Breast epithelium (tissue), 3 donors: ENCODE data around the gene ZNF665.

Experiments used
- CTCF ChIP-seq, 3 donors: fragments of 450-650 bp; IDR thresholded peaks; one replicate each; pipeline ENCODE4 v1.5.1; 2016 to 2017; ENCODE audit warnings: antibody characterized with exemption in 3 of 3, mild to moderate bottlenecking in 3 of 3, moderate library complexity in 3 of 3
- POLR2AphosphoS5 ChIP-seq, 3 donors: sonication (generic); formaldehyde crosslinking; IDR thresholded peaks; one replicate each; pipeline ENCODE4 v1.6.1; 2017; ENCODE audit warnings: antibody characterized with exemption in 3 of 3

- TF ChIP-seq POLR2AphosphoS5 (IDR thresholded peaks at IDR 0.05): no peak
- TF ChIP-seq CTCF (IDR thresholded peaks at IDR 0.05): no peak
Measured at GRCh38 chr19:53177986-53178385, 15.2 kb downstream of the ZNF665 start.
